ENCODE data around the gene LCK. TPM values are rescaled to one million over a fixed set of nuclear protein-coding genes. Genes with fewer than 3 reads are reported as not detected.

Gene LCK
- total RNA-seq, 4 donors from 2014 or later: 1.1 to 6.8 (median 4.8) TPM

- ATAC-seq (ENCODE audit: low FRiP score): no peak
- TF ChIP-seq, protein P1, sequence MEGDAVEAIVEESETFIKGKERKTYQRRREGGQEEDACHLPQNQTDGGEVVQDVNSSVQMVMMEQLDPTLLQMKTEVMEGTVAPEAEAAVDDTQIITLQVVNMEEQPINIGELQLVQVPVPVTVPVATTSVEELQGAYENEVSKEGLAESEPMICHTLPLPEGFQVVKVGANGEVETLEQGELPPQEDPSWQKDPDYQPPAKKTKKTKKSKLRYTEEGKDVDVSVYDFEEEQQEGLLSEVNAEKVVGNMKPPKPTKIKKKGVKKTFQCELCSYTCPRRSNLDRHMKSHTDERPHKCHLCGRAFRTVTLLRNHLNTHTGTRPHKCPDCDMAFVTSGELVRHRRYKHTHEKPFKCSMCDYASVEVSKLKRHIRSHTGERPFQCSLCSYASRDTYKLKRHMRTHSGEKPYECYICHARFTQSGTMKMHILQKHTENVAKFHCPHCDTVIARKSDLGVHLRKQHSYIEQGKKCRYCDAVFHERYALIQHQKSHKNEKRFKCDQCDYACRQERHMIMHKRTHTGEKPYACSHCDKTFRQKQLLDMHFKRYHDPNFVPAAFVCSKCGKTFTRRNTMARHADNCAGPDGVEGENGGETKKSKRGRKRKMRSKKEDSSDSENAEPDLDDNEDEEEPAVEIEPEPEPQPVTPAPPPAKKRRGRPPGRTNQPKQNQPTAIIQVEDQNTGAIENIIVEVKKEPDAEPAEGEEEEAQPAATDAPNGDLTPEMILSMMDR (IDR thresholded peaks at IDR 0.05): no peak
- DNase-seq (ENCODE audit: low spot score): no peak
These were observed 26.8 kb upstream of the LCK start for GRCh38 chr1:32224285-32224684.

GRCh38 chr1:32228771-32229170, 22.3 kb upstream of the LCK start:
- no peak for ATAC-seq (ENCODE audit: low FRiP score)
- TF ChIP-seq, protein P1 (IDR thresholded peaks at IDR 0.05): no peak
- no peak for DNase-seq (ENCODE audit: low spot score)

GRCh38 chr1:32231843-32232432, 19.1 kb upstream of the LCK start:
- no peak for ATAC-seq (ENCODE audit: low FRiP score)
- DNase-seq (ENCODE audit: low spot score): no peak
- TF ChIP-seq, protein P1 (IDR thresholded peaks at IDR 0.05): no peak

- no peak for DNase-seq (ENCODE audit: low spot score)
- TF ChIP-seq, protein P1 (IDR thresholded peaks at IDR 0.05): no peak
- ATAC-seq (ENCODE audit: low FRiP score): no peak
These were observed 18.3 kb upstream of the LCK start for GRCh38 chr1:32232558-32233304.

GRCh38 chr1:32234792-32235191, 16.3 kb upstream of the LCK start:
- ATAC-seq (ENCODE audit: low FRiP score) (no peak), DNase-seq (ENCODE audit: low spot score) (no peak)
- TF ChIP-seq, protein P1 (IDR thresholded peaks at IDR 0.05): no peak

GRCh38 chr1:32239337-32239736, 11.7 kb upstream of the LCK start:
- no peak for DNase-seq (ENCODE audit: low spot score)

More at GRCh38 chr1:32239337-32239736, 11.7 kb upstream of the LCK start:
- ATAC-seq (ENCODE audit: low FRiP score): no peak
- TF ChIP-seq, protein P1 (IDR thresholded peaks at IDR 0.05): no peak

Data from omental fat pad (tissue), 4 donors.